ENCODE data around the gene NGDN.

Gene NGDN

GRCh38 chr14:23523229-23524016 is 53.9 kb downstream of the NGDN start:
- DNase-seq, result no peak

- DNase-seq, result no peak
These were observed 55.5 kb downstream of the NGDN start for GRCh38 chr14:23524954-23525353.

- DNase-seq, result no peak
These were observed 56.1 kb downstream of the NGDN start for GRCh38 chr14:23525611-23526010.
